Thymus (tissue), 11 donors: ENCODE data around the gene SLC12A3. TPM values are rescaled to one million over a fixed set of nuclear protein-coding genes. Genes with fewer than 3 reads are reported as not detected.
A peak's percentile ranks its signal among the peaks of the same experiment; 100 is the strongest.

Experiments used
- DNase-seq, 9 donors: peaks; one replicate each; pipeline ENCODE4 v3.0.0-alpha.2; 2013; ENCODE audit warnings: low spot score in 9 of 9, low read depth in 6 of 9, missing footprints in 1 of 9
- H3K27ac ChIP-seq, 2 donors: one replicate each; pipeline ENCODE4 v1.5.1; 2013; ENCODE audit warnings: control low read depth in 1 of 2, low read depth in 1 of 2, low read length in 1 of 2, mild to moderate bottlenecking in 1 of 2, moderate library complexity in 1 of 2
- H3K27me3 ChIP-seq, 2 donors: one replicate each; pipeline ENCODE4 v1.5.1; 2013; ENCODE audit warnings: low read length in 1 of 2; ENCODE audit not compliant: control insufficient read depth in 2 of 2, insufficient read depth in 1 of 2
- H3K36me3 ChIP-seq, 2 donors: one replicate each; pipeline ENCODE4 v1.5.1; 2013; ENCODE audit warnings: low read length in 1 of 2, mild to moderate bottlenecking in 1 of 2, moderate library complexity in 1 of 2; ENCODE audit not compliant: control insufficient read depth in 2 of 2, insufficient read depth in 2 of 2
- H3K4me1 ChIP-seq, 2 donors: one replicate each; pipeline ENCODE4 v1.5.1; 2013; ENCODE audit warnings: low read length in 2 of 2; ENCODE audit not compliant: control insufficient read depth in 2 of 2, insufficient read depth in 2 of 2
- H3K4me3 ChIP-seq, 2 donors: one replicate each; pipeline ENCODE4 v1.5.1; 2013; ENCODE audit warnings: low read length in 2 of 2, control low read depth in 1 of 2, mild to moderate bottlenecking in 1 of 2
- H3K9me3 ChIP-seq, 2 donors: one replicate each; pipeline ENCODE4 v1.5.1; 2013; ENCODE audit warnings: low read length in 1 of 2, mild to moderate bottlenecking in 1 of 2; ENCODE audit not compliant: control insufficient read depth in 2 of 2, insufficient read depth in 1 of 2
- WGBS: extraction: QIAGEN DNeasy Blood & Tissue Kit; methylation state at CpG from one replicate; pipeline ENCODE4 v1.1.7; 2013; 5-methylcytosine and 5-hydroxymethylcytosine counted together
- polyA plus RNA-seq: library from polyadenylated mRNA; stranded (reverse); fragments of 200-250 nt; gene quantifications from one replicate; pipeline ENCODE4 v1.2.3, GENCODE V29; 2013
- total RNA-seq: library from RNA; stranded (reverse); fragments of 120-200 nt; gene quantifications from one replicate; pipeline ENCODE4 v1.2.4, GENCODE V29; 2013
- donor health status: healthy.

The SLC12A3 gene
- total and polyA plus RNA-seq, 2 donors = 0.34 to 0.52 TPM

- Histone ChIP-seq H3K27ac (no peak overlapping the region), H3K36me3 (no peaks in the 10 kb centered on the region), H3K4me1 (peaks cover 9 to 30% of the 10 kb centered on the region in 2 donors), H3K27me3 (no peaks in the 10 kb centered on the region), H3K9me3 (no peaks in the 10 kb centered on the region), H3K4me3 (no peak overlapping the region)
- DNase-seq = no peak
- 96% methylated on average over 7 of the region's 7 CpGs for WGBS
Observed at GRCh38 chr16:56909527-56909979, 44.5 kb downstream of the SLC12A3 start.

DNA sequence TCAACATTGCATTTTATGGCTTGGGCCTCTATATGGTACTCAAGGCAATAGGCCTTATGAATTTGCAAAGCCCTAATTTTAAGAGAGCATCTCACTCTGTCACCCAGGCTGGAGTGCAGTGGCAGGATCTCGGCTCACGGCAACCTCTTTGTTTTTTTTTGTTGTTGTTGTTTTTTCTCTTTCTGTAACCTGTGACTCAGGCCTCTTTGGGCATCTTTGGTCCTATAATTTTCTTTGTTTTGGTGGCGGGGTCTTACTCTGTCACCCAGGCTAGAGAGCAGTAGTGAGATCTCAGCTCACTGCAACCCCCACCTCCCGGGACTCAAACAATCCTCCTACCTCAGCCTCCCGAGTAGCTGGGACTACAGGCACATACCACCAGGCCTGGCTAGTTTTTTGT, 45.1 kb downstream of the SLC12A3 start:
- H3K4me1 ChIP-seq = peaks cover 9 to 30% of the 10 kb centered on the region in 2 donors
- no peaks in the 10 kb centered on the region for H3K9me3 ChIP-seq
- no peak overlapping the region for H3K4me3 ChIP-seq
- WGBS = 86% methylated on average over 5 of the region's 5 CpGs
- DNase-seq = no peak
- no peaks in the 10 kb centered on the region for H3K27me3 ChIP-seq
- H3K27ac ChIP-seq = no peak overlapping the region
- H3K36me3 ChIP-seq = no peaks in the 10 kb centered on the region

- DNase-seq = peak in 2 of 9 donors; percentile 20 to 58
- Histone ChIP-seq H3K4me3 (no peak overlapping the region), H3K27me3 (no peaks in the 10 kb centered on the region), H3K36me3 (no peaks in the 10 kb centered on the region), H3K4me1 (peaks cover 9 to 31% of the 10 kb centered on the region in 2 donors), H3K9me3 (no peaks in the 10 kb centered on the region), H3K27ac (peak overlapping the region; percentile 50 to 53)
- 69% methylated on average over 12 of the region's 12 CpGs for WGBS
Observed at GRCh38 chr16:56910654-56911539, 45.9 kb downstream of the SLC12A3 start.

- no peak for DNase-seq
- 83% methylated on average over 22 of the region's 22 CpGs for WGBS
- Histone ChIP-seq H3K36me3 (no peaks in the 10 kb centered on the region), H3K4me3 (no peak overlapping the region), H3K27me3 (no peaks in the 10 kb centered on the region), H3K9me3 (no peaks in the 10 kb centered on the region), H3K27ac (no peak overlapping the region), H3K4me1 (peaks cover 17 to 41% of the 10 kb centered on the region in 2 donors)
Observed at GRCh38 chr16:56911771-56912571, 47.0 kb downstream of the SLC12A3 start.

GRCh38 chr16:56912746-56913708, 48.0 kb downstream of the SLC12A3 start:
- Histone ChIP-seq H3K4me3 (no peak overlapping the region), H3K27ac (no peak overlapping the region)

GRCh38 chr16:56914896-56915295, 49.9 kb downstream of the SLC12A3 start:
- Histone ChIP-seq H3K4me1 (peaks cover 23 to 55% of the 10 kb centered on the region in 2 donors), H3K4me3 (no peak overlapping the region), H3K27me3 (no peaks in the 10 kb centered on the region), H3K27ac (no peak overlapping the region), H3K9me3 (no peaks in the 10 kb centered on the region), H3K36me3 (no peaks in the 10 kb centered on the region)
- 83% methylated on average over 7 of the region's 7 CpGs for WGBS
- no peak for DNase-seq

More at GRCh38 chr16:56912746-56913708, 48.0 kb downstream of the SLC12A3 start:
- Histone ChIP-seq H3K9me3 (no peaks in the 10 kb centered on the region), H3K36me3 (no peaks in the 10 kb centered on the region), H3K4me1 (peaks cover 23 to 51% of the 10 kb centered on the region in 2 donors), H3K27me3 (no peaks in the 10 kb centered on the region)
- DNase-seq = no peak
- 93% methylated on average over 18 of the region's 18 CpGs for WGBS

DNA sequence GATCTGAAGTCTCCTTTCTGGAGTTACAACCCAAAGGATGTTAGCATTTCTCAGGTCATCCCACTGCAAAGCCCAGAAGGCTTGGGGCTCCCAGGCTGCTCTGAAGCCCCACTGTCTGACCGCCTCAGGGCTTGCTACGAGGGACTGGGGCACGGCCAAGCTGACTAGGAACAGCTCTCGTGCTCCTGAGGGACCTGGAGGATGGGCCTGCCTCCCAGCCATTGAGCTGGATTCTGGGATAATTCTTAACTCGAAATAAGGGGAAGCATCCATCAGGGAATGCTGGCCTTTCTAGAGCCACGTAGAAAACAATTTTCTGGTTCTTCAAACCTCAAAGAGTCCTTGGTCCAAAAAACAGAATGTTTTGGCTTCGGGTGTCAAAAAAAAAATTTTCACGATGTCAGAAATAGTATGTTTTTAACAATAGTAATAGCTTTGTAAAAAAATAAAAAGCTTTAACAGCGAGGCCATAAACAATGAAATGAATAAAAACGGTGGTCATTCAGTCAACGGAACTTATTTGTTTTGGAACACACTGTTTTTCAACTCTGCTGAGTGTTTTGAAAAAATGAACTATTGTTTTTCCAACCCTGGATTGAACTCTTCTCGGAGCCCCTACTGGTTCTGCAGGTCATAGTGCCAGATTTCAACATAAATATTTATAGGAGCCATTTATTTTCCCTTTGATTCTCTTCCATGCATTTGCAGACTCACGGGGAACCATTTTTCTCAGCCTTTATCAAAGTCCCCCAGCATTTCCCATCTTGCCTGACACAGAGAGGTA, 50.5 kb downstream of the SLC12A3 start:
- Histone ChIP-seq H3K27ac (no peak overlapping the region), H3K9me3 (no peaks in the 10 kb centered on the region)
- WGBS = 95% methylated on average over 13 of the region's 13 CpGs

More for the DNA sequence above, 50.5 kb downstream of the SLC12A3 start:
- Histone ChIP-seq H3K36me3 (no peaks in the 10 kb centered on the region), H3K4me1 (peaks cover 21 to 51% of the 10 kb centered on the region in 2 donors), H3K27me3 (no peaks in the 10 kb centered on the region), H3K4me3 (no peak overlapping the region)
- no peak for DNase-seq
